HG02798 (cell line): ENCODE data around the gene ANAPC2.

Source experiments
- ATAC-seq: cut with Tn5 transposase; IDR thresholded peaks from one replicate; pipeline ENCODE4 v1.9.1; 2021; ENCODE audit warnings: mild to moderate bottlenecking; ENCODE audit not compliant: unreplicated experiment, poor library complexity

Gene ANAPC2

DNA sequence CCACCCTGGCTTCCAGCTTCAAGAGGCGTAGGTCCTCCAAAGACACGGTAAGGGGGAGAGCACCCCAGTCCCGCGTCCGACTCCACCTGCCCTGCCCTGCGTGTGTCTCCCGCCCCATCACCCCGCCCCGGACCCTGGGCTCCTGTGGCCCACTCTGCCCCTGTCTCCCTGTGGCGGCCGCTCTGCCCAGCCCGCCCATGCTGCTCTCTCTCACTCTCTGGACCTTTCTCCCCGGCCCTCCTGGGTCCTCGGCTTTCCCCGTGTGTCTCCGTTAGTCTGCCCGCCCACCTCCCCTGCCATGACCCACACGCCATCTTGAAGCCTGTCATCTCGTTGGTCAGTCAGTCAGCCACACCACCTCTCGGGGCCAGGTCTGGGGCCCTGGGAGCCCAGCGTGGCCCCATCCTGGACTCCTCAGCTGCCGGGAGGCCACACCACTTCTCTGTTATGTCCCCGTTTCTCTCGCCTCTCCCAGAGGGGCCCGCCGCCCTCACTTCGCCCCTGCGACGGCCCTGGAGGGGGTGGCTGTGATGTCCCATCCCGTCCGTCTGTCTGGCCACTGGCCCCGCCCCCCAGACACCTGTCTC, 23.0 kb downstream of the ANAPC2 start:
- ATAC-seq: no peak

DNA sequence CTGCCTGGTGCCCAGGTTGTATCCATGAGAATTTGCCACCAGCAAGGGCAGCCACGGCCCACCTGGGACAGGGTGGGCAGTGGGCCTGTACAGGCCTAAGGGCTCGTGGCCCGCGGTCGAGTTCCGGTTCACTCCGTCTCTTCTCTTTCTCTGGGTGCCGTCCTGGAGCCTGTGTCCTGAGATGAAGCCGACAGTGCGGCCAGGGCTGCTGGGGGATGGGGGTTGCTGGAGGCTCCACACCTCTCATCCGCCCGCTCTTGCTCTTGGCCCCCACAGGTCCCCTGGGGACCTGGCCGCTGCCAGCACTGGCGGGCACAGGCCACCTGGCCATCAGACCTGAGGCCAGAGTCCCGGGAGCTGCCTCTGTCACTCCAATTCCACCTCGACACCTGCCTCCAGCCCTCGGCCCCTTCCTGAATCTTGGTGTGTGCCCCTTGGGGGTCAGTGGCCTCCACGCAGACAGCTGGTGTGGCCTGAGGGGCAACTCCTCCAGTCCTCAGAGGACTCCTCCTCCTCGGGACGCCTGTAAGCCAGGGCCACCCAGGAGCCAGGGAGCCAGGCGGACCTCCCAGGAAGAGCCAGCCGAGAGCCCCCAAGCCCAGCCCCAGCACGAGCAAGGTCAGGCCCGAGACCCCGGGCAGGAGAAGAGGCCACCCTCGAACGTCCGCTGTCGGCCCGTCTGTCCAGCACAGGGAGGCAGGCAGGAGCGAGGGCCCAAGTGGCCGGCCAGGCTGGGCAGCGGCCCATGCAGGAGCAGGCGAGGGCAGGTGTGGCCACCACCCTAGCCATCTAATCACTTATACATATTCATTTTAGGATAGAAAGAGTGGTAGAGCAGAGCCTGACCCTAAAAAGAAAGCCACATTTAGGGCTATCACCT, 23.8 kb downstream of the ANAPC2 start:
- ATAC-seq: no peak

GRCh38 chr9:137163805-137164204, 24.6 kb downstream of the ANAPC2 start:
- ATAC-seq: no peak

- ATAC-seq: no peak
Observed at GRCh38 chr9:137163365-137163715, 25.0 kb downstream of the ANAPC2 start.

- no peak for ATAC-seq
Observed at GRCh38 chr9:137162505-137163364, 25.6 kb downstream of the ANAPC2 start.

- no peak for ATAC-seq
Observed at GRCh38 chr9:137161558-137162486, 26.5 kb downstream of the ANAPC2 start.

GRCh38 chr9:137160716-137161557, 27.4 kb downstream of the ANAPC2 start:
- no peak for ATAC-seq

- no peak for ATAC-seq
Observed at GRCh38 chr9:137160054-137160425, 28.3 kb downstream of the ANAPC2 start.

- no peak for ATAC-seq
Observed at GRCh38 chr9:137159105-137160053, 29.0 kb downstream of the ANAPC2 start.

- no peak for ATAC-seq
Observed at GRCh38 chr9:137158625-137159024, 29.7 kb downstream of the ANAPC2 start.

DNA sequence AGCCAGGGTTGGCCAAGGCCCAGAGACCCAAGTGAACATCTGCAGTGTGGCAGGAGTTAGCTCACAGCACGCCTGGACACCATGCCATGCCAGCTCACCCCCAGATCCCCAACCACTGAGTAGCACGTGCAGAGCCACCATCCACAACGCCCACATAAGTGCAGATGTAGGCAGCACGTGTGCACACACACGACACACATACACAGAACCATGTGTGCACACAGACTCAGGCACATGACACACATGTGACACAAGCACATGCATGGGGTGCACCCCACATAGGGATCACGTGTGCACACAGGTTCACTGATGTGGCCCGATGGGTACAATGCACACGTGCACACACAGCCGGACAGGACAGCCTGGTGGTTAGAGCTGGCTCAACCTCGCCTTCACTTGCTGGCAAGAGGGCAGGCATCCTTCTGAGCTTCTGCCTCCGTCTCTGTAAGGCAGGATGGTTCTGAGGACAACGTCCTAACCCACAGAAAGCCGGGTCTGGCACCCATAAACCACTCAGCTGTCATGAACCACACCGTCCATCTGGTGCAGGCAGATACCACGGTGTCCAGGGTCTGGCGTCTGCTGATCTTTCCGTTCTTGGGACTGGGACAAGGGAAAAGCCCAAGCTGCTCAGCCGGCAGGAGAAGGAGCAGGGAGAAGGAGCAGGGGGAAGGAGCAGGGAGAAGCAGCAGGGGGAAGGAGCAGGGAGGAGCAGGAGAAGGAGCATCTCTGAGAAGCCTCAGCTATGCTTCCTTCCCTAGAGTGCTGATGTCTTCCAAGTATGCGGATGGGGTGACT, 30.5 kb downstream of the ANAPC2 start:
- no peak for ATAC-seq

GRCh38 chr9:137156567-137157375, 31.6 kb downstream of the ANAPC2 start:
- ATAC-seq: peak; percentile 34

DNA sequence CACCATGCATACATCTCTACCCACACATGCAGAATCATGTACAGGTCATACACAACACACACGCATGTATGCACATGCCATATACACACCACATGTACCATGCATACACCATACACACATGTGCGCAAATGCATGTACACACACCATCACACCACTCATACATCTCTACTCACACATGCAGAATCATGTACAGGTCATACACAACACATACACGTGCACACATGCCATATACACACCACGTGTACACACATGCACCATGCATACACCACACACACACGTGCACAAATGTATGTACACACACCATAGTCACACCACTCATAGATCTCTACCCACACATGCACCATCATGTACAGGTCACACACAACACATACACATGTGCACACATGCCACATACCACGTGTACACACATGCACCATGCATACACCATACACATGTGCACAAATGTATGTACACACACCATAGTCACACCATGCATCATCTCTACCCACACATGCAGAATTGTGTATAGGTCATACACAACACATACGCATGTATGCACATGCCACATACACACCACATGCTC, 35.4 kb downstream of the ANAPC2 start:
- no peak for ATAC-seq

DNA sequence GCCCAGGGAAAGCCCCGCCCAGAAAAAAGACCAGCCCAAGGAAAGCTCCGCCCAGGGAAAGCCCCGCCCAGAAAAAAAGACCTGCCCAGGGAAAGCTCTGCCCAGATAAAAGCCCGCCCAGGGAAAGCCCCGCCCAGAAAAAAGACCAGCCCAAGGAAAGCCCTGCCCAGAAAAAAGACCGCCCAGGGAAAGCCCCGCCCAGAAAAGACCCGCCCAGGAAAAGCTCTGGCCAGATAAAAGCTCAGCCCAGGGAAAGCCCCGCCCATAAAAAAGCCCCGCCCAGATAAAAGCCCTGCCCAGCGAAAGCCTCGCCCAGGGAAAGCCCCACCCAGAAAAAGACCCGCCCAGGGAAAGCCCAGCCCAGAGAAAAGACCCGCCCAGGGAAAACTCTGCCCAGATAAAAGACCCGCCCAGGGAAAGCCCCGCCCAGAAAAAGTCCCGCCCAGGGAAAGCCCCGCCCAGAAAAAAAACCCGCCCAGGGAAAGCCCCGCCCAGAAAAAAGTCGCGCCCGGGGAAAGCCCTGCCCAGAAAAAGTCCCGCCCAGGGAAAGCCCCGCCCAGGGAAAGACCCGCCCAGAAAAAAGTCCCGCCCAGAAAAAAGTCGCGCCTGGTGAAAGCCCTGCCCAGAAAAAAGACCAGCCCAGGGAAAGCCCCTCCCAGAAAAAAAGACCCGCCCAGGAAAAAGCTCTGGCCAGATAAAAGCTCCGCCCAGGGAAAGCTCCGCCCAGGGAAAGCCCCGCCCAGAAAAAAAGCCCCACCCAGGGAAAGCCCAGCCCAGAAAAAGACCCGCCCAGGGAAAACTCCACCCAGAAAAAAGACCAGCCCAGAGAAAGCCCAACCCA, 37.5 kb downstream of the ANAPC2 start:
- ATAC-seq: peak; percentile 61

DNA sequence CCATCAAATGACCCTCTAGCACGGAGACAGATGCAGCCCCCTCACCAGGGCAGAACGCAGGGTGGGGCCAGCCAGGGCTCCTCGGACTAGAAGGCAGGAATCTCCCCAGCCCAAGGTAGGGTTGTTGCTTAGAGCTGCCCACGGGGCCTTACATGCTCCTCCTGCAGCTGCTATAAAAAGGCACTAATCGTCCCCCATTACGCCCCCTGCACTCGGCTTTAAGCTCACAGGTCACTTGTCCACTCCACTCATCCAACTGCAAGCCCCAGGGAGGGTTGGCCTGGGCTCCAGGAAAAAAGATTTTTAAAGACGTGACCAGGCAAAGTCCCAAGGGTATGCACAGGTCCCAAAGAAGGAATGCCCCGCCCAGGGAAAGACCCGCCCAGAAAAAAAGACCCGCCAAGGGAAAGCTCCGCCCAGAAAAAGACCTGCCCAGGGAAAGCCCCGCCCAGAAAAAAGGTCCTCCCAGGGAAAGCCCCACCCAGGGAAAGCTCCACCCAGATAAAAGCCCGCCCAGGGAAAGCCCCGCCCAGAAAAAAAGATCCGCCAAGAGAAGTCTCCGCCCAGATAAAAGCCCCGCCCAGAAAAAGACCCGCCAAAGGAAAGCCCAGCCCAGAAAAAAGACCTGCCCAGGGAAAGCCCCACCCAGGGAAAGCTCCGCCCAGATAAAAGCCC, 38.3 kb downstream of the ANAPC2 start:
- peak; percentile 19 for ATAC-seq
